ENCODE data around the gene HOXC12.

Gene HOXC12, protein sequence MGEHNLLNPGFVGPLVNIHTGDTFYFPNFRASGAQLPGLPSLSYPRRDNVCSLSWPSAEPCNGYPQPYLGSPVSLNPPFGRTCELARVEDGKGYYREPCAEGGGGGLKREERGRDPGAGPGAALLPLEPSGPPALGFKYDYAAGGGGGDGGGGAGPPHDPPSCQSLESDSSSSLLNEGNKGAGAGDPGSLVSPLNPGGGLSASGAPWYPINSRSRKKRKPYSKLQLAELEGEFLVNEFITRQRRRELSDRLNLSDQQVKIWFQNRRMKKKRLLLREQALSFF

DNA sequence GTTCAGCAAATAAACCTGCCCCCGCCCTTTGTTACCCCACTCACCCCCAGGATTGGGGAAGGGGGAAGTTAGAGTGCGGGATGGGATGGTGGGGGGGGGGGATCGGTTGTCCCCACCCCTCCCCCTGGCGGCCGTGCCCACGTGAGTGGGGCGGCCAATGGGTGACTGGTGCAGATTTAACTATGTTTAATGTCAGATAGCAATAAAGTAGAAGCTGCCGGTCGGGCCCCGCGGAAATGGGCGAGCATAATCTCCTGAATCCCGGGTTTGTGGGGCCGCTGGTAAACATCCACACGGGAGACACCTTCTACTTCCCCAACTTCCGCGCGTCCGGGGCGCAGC lies at the start of gene HOXC12:
HOXC12 (plus strand) TSS at position 210 of the 342 bp plus-strand sequence; CDS start at position 237, 27 bp downstream.
- no peak for DNase-seq (ENCODE audit: low read depth, low spot score)

DNA sequence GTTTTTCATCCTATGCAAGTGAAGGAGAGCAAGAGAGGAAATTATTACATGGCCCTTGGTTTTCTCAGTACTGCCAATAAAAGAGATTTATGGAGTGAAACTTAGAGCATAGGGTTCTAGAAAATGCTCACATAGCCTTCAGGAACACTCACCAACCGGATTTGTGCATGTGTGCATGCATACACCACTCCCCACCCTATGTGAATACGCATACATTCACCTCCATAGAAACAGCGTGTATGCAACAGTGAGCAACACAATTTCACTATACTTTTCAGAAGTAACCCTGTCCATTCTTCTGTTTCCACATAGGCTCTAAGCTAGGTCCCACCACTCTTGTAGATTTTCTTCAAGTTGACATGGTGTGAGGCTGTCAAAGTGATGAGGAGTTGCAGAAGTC lies 47.6 kb upstream of the HOXC12 start:
- no peak for DNase-seq (ENCODE audit: low read depth, low spot score)

DNA sequence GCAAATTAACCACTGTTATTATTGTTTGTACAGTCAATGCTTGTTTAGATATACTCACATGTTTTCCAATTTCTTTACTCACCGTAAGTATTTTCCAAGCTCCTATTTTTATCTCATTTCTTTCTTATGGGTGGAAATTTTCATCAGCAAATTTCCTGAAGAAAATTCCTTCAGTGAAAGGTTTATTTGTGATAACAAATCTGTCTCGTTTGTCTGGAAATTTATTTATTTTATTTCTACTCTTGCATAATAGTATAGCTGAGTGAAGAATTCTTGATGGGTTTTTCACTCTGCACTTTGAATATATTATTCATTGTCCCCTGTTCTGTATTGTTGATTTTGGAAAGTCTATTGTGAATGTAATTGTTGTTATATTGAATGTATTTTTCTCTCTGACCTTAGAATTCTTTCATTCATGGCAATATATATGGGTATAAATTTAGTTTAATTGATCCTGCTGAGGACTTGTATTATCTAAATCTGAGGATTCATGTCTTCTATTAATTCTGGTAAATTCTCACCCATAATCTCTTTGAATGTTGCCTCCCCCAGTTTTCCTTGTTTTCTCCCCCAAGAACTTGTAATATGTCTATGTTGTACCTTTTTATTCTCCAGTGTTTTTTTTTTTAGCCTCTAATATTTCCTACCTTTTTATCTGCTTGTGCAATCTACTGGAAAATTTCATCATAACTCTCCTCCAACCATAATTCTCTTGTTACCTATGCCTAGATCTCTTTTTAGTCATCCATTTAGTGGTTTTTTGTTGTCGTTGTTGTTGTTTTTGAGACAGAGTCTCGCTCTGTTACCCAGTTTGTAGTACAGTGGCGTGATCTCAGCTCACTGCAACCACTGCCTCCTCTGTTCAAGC lies 37.7 kb upstream of the HOXC12 start:
- DNase-seq (ENCODE audit: low read depth, low spot score), result no peak

DNA sequence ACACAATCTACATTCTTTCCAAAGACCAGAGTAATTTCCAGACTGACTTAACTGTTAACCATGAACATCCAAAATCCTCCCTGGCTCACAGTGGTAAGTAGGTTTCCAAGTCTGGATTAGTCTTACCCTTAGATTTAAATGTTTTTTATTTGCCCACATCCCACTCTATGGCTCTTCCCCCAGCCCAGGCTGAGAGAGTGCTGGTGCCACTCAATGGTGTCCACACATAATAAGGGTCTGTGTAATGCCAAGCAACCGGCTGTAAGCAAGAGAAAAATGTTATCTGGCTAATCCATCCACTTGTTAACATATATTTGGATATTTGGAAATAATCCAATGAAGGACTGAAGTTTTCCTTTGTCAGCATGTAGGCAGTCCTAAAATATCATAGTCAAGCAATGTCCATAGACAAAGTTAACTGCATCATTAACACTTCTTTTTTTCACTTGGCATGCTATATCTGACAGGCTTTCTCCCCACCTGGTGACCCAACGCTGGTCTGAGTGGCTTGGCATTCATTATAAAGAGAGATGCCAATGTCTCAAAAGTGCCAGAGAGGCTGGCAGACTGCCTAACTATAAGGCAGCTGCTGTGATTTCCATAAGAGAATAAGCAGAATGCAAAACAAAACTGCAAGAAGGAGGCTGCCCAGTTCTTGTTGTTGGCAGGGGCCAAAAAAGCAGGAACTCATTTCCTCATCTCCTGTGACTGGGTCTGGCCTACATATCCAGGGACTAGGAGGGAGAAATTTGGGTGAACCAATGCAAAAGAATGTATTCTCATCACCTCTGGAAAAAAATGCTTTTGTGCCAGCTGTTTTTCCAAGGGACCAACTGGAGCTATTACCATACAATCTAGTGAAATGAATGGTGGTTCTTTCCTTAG lies 29.9 kb upstream of the HOXC12 start:
- DNase-seq (ENCODE audit: low read depth, low spot score), result no peak

DNA sequence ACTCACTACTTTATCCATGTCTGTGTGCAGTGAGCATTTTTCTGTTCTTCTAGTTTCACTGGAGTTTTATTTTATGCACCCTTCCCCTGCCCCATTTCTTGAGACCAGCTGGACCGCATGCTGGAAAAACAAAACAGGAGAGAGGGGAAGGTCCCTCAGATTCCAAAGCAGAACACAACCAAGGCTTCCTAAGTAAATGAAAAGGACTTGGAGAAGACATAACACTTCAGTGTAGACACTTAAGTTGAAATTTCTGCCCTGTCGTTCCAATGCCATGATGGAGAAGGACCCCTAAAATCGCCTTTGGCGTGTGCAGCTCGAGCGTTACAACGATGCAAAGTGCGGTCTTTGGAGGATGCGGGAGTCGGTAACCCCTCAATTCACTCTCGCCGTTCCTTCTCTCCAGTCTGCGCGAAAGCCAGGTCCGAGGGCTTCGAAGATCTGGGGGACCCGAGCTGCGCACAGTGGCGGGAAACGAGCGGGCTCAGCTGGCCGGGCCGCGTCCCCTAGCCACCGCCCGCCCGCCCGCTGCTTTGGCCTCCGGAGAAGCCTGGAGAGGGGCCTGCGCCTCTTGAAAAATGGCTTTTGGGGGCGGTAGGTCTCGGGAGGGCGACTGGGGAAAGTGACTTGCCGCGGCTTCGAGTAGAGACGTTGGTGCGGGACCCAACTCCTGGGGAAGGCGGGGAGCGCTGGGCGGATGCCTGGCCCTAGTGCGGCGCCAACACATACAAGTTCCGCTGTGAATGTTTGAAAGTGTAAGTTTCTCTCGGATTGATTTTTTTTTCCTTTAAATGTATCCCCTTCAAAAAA lies 27.3 kb upstream of the HOXC12 start:
- no peak for DNase-seq (ENCODE audit: low read depth, low spot score)

DNA sequence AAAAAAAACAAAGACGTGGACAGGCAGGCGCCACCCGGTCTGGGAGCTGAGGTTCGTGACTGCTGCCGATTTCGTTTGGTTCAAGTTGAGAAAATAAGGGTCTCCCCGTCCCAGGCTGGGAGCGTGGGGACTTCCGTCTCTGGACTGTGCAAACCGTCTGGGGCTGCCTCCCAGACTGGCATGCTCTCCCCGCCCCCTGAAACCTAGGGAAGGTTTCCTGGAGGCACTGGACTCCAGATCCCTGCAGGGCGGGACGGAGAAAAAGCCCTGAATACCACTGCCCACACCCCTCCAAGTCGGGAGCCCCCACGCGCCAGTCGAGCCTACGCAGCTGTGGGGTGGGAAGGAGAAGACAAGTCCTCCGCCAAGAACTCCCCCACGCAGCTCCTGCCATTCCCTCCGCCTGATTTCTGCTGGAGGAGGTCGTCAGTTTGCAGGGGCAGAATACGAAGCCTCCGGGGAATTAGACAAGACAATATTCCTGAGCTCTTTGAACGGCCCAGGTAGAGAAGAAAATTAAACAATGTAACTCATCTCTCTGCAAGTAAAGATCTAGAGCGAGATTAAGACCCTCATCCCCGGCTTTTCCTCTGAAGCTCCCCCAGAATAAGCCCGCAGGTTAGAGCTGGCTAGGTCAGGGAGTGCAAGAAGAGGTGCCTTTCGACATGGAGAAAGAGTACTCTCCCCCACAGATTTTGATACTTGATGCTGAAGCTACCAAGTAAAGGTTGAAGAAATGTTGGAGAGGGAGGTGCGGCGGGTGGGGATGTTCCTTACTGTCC lies 26.5 kb upstream of the HOXC12 start:
- DNase-seq (ENCODE audit: low read depth, low spot score), result no peak

DNA sequence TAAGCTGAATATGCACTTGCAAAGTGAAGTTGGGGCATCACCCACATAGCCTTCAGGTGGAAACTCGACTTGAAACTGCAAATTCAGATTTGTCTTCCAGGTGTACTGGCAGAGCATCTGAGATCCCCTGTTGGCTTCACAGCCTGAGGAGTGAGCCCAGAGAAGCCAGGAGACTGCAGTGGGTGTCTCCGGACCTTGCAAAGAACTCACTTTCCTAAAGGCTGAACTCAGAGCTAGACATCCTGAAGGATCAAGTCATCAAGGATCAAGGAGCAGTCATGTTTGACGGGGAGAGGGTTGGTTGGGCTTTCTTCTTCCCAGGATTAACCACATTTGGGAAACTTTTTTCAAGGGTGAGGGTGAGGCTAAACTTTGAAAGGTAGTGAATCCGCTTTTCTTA lies 25.2 kb upstream of the HOXC12 start:
- DNase-seq (ENCODE audit: low read depth, low spot score), result no peak

DNA sequence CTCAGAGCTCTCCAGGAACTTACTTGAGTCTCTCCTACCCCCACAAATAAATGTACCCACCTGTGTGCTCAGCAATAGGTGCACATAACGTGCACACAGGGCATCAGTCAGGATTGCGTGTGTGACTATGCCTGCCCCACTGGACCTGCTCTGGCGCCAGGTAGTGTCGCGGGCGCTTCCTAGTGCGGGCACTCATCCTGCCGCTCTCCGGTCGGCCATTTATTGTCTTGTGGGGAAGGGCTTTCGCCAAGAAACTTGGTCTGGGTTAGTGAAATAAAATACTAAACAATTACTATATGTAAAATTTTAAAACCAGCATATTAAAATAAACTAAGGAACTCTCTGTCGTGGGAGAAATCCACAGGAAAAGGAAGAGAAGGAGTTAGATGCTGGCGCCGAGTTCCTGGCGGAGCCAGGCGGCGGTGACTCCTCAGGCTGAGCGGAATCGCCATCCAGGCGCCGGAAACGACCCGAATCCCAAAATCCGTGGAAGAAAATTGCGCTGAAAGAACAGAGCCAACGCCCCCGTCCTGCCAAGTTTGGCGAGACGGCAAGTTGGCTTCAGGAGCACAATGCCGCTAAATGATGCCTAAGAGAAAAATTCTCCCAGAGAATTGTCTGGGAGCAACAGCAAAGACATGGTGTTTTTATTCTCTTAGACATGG lies 24.0 kb upstream of the HOXC12 start:
- no peak for DNase-seq (ENCODE audit: low read depth, low spot score)

DNA sequence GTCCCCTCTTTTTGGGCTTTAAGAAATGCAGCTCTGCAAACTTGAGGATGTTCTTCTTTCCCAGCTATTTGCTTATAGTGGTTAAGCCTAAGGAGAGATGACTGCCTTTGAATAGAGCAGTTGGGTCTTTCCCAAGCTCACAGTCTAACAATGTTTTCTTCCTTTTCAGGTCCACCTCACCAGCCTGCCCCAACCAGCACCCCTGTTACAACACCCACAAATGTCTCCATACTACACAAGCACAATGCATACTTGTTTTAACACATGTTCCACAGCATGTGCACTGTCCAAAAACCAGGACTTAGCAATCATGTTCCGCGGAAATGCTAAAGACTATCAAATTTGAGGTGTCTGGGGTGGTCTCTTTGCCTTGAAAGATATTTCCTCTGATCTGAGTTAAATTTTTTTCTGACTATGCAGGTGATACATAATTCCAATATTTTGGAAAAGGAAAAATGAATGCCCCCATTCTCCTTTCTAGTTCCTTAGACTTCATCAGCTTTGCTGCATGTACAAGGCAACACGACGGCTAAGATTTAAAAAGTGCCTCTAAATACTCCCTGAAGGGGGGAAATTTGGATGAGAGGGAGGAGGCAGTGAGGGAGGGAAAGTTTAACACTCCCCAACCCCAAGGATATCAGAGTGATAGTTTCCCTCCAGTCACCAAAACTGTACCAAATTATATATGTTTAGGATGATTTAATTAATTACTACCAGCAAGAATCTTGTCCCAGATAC lies 22.7 kb upstream of the HOXC12 start:
- no peak for DNase-seq (ENCODE audit: low read depth, low spot score)

DNA sequence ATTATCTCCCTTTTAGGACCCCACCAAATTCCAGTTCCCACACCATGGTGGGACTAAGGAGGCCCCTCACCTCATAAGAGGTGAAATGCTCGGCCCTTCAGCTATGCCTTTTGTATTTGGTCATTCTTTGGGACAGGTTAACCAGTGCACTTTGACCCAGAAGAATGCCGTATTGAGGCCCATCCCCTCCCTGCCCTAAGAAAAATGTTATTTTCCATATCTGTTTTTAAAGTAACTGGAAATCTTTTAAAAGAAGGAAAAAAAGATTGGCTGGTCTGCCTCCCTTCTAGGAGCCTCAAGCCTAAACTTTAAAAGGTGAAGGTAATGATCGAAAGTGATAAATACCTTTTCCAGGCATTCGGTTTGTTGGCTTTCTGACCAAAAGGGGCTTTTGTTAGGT lies 21.8 kb upstream of the HOXC12 start:
- DNase-seq (ENCODE audit: low read depth, low spot score), result no peak

DNA sequence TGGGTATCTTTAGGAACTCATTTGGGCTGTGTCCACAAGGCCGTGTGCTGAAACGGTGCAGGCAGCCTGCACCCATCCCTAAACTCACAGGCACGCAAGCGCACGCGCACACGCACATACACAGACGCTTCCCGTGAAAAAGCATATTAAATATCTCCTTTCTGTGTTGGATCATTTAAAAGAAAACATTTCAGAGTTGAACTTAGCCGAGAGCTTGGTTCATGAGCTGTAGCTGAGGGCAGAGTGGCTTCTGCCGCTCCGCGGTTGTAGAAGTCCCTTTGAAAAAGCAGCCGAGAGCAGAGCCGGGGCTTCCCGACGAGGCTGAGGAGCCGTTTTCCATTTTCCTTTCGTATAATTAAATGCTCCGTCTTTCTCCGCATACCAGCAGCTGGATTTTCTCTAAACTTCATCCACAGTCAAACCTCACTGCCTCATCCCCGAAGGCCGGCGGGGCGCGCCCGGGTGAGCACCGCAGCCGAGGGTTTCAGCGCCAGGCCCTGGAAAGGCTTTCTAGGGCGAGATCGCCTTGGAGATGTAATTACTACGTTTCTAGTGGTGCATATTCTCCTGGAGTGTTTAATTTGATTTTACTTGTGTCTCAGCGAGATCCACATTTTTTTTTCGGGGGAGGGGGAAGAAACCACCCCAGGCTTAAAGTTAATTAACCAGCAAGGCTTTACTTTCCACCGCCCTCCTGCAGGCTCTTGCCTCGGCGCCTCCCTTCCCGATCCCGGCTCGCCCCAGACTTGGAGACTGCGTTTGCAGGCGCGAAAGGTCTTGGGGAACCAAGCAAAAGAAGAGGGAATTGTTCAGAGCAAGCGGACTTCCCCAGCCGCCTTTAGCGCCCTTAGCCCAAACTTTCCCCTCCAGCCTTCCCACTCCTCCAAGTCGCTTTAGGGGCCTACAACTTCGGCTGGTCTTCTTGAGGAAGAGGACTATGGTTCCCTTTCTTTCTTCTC lies 19.0 kb upstream of the HOXC12 start:
- DNase-seq (ENCODE audit: low read depth, low spot score), result no peak

DNA sequence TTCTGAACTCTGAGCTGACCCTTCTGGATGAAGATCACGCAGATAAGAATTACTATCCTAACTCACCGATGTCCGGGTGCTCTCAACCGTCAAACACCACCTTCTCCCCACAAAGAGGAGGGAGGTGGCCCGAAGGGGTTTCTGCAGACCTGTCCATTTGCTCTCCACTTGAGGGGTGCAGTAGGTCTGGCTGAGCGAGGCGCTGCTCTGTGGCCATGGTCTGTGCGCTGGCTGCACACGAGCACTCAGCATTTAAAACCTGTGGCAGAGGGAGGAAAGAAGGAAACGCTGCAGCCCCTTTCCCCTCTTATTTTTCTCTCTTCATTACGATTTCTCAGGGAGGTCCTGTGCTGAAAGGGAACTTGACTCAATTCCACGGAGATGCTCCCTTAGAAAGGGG lies 17.6 kb upstream of the HOXC12 start:
- no peak for DNase-seq (ENCODE audit: low read depth, low spot score)

DNA sequence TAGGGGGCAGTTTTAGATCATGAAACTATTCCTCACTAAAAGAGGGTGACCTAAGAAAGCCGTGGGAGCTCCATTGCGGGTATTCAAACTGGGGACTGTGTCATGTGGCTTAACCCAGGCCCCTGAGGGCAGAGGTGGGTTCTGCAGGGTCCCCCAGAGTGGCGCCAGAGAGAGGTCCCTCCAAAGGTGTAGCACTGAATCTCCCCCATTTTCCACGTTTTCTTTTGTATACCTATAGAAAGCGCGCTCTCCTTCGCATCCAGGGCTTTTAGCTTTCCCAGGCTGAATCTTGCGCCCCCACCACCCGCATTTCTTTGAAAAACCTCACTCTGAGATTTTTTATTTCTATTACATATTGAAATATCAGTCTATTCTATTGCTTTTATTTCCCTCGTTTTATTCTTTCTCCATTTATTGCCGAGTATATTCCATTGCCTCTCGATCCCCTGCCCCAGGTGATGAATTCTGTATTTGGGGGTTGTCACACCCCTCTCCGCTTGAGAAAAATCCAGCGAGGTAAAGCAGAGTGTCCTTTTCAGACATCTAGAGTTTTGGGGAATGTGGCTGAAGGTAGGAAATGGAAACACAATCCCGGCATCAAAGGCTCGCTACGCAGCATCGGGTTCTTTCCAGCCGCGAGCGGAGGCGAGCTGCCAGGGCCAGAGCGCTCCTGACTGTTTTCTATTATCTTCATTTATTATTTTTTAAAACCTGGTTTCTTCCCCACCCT lies 16.9 kb upstream of the HOXC12 start:
- DNase-seq (ENCODE audit: low read depth, low spot score), result no peak

DNA sequence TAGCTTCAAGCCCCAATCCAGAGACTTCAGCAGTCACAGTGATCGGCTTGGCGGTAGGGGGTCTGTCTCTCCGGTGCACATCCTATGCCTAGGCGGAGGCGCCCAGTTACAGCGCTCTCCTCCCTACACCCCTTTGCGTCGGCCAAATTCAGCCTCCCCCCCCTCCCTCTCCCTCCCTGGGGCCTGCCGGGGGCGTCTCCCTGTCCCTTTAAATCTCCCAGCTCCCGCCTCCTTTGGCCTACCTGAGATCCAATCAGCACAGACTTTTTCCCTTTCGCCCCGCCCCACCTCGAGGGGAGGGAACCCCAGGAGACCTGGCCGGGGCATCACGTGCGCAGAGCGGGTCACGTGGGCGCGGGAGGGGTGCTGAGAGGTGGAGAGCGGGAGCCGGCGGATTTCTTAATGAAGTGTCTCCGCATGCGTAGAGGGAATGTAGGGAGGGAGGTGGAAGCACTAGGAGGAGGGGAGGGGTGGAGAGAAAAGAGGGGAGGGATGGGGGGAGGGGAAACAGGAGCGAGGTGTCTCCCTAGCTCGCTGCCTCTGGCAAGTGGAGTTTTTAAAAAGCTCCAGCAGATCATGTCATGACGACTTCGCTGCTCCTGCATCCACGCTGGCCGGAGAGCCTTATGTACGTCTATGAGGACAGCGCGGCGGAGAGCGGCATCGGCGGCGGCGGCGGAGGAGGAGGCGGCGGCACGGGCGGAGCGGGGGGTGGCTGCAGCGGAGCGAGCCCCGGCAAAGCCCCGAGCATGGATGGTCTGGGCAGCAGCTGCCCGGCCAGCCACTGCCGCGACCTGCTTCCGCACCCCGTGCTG lies 16.2 kb upstream of the HOXC12 start, which contains the start of gene HOXC13:
HOXC13 (plus strand) TSS at position 506 of the 815 bp plus-strand sequence; CDS start at position 582, 76 bp downstream.
- DNase-seq (ENCODE audit: low read depth, low spot score), result no peak

DNA sequence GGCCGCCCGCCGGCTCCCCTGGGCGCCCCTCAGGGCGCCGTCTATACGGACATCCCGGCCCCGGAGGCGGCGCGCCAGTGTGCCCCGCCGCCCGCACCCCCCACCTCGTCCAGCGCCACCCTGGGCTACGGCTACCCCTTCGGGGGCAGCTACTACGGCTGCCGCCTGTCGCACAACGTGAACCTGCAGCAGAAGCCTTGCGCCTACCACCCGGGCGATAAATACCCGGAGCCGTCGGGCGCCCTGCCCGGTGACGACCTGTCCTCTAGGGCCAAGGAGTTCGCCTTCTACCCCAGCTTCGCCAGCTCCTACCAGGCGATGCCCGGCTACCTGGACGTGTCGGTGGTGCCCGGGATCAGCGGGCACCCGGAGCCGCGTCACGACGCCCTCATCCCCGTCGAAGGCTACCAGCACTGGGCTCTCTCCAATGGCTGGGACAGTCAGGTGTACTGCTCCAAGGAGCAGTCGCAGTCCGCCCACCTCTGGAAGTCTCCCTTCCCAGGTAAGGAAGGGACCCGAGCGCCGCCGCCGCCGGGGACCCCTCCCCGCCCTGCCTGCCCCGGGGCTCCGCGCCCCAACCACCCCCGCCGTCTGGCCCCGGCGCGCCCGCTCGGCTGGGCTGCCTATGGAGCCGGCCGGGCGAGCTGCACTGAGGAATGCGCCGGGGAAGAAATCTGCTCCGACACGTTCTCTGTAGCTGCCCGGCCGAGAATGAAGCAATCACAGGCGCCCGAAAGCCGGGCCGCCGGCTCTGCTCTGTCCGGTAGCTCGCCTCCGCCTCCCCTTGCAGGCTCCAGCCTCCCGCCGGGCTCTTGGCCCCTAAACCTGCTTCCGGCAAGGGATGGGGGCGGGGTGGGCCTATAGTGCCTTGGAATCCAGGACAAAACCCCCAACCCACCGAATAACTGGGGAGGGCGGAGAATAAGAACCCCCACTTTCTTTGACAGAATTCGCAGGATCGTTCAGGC lies 15.3 kb upstream of the HOXC12 start:
- no peak for DNase-seq (ENCODE audit: low read depth, low spot score)

Measured in brain pericyte (primary cell).